Neural progenitor cell (in vitro differentiated cells): ENCODE results near the gene EVC2. TPM values are rescaled to one million over a fixed set of nuclear protein-coding genes. Genes with fewer than 3 reads are reported as not detected.

ENCODE experiments used
- DNase-seq: peaks from one replicate; pipeline ENCODE4 v3.0.0-alpha.2; 2016; ENCODE audit warnings: low spot score
- H2AFZ ChIP-seq: fragments of 200-600 bp; sonication (generic); replicated peaks from 2 replicates; pipeline ENCODE4 v1.6.1; 2016; ENCODE audit warnings: antibody characterized with exemption
- H3F3A ChIP-seq: fragments of 200-600 bp; sonication (generic); 2 replicates; pipeline ENCODE4 v1.6.1; 2016; ENCODE audit warnings: antibody characterized with exemption, low read depth
- H3K27ac ChIP-seq: fragments of 200-600 bp; sonication (generic); 2 replicates; pipeline ENCODE4 v1.5.1; 2016; ENCODE audit warnings: mild to moderate bottlenecking
- H3K27me3 ChIP-seq: fragments of 200-600 bp; sonication (generic); 2 replicates; pipeline ENCODE4 v1.6.1; 2016; ENCODE audit warnings: mild to moderate bottlenecking, moderate library complexity
- H3K36me3 ChIP-seq: fragments of 200-600 bp; sonication (generic); 2 replicates; pipeline ENCODE4 v1.5.1; 2016
- H3K4me1 ChIP-seq: fragments of 200-600 bp; sonication (generic); 2 replicates; pipeline ENCODE4 v1.6.1; 2016; ENCODE audit warnings: mixed run types
- H3K4me2 ChIP-seq: fragments of 200-600 bp; sonication (generic); 2 replicates; pipeline ENCODE4 v1.6.1; 2016
- H3K4me3 ChIP-seq: fragments of 200-600 bp; sonication (generic); 2 replicates; pipeline ENCODE4 v1.5.1; 2016
- H3K79me2 ChIP-seq: fragments of 200-600 bp; sonication (generic); 2 replicates; pipeline ENCODE4 v1.6.1; 2016; ENCODE audit warnings: low read depth
- H3K9ac ChIP-seq: fragments of 200-600 bp; sonication (generic); 2 replicates; pipeline ENCODE4 v1.6.1; 2016
- H3K9me3 ChIP-seq: fragments of 200-600 bp; sonication (generic); 2 replicates; pipeline ENCODE4 v1.5.1; 2016; ENCODE audit warnings: low read depth
- H4K20me1 ChIP-seq: fragments of 200-600 bp; sonication (generic); 2 replicates; pipeline ENCODE4 v1.6.1; 2016; ENCODE audit warnings: low read depth
- H3K27ac Mint-ChIP-seq: 3 replicates; pipeline ENCODE4 v1.8.0; 2021; ENCODE audit warnings: mixed read lengths
- H3K27me3 Mint-ChIP-seq: 2 replicates; pipeline ENCODE4 v1.8.0; 2022; ENCODE audit warnings: low read depth, mild to moderate bottlenecking, inconsistent platforms, moderate library complexity, mixed read lengths; ENCODE audit not compliant: insufficient read depth
- H3K36me3 Mint-ChIP-seq: 3 replicates; pipeline ENCODE4 v1.8.0; 2021; ENCODE audit warnings: mixed read lengths
- H3K4me1 Mint-ChIP-seq: 3 replicates; pipeline ENCODE4 v1.8.0; 2021; ENCODE audit warnings: mixed read lengths
- H3K4me3 Mint-ChIP-seq: 3 replicates; pipeline ENCODE4 v1.8.0; 2021; ENCODE audit warnings: mild to moderate bottlenecking, moderate library complexity, mixed read lengths
- H3K9me3 Mint-ChIP-seq: 3 replicates; pipeline ENCODE4 v1.8.0; 2020; ENCODE audit warnings: mixed read lengths
- EZH2 ChIP-seq: fragments of 200-600 bp; sonication (generic); IDR thresholded peaks from 2 replicates; pipeline ENCODE4 v1.6.1; 2017; ENCODE audit warnings: antibody characterized with exemption, mild to moderate bottlenecking, moderate library complexity
- EZH2phosphoT487 ChIP-seq: fragments of 200-600 bp; sonication (generic); IDR thresholded peaks from 2 replicates; pipeline ENCODE4 v1.6.1; 2017; ENCODE audit warnings: antibody characterized with exemption
- total RNA-seq: library from RNA; depleted of rRNA; stranded (reverse); fragments of >200 nt; gene quantifications from 2 replicates; pipeline ENCODE4 v1.2.3, GENCODE V29; 2015; ENCODE audit warnings: low replicate concordance
- TF ChIP-seq, protein P1 (sequence below): fragments of 200-600 bp; sonication (generic); IDR thresholded peaks from 2 replicates; pipeline ENCODE4 v1.5.1; 2017; ENCODE audit warnings: antibody characterized with exemption, mild to moderate bottlenecking

Gene EVC2
- total RNA-seq, 1 donor from 2014 or later = 6.1 TPM

DNA sequence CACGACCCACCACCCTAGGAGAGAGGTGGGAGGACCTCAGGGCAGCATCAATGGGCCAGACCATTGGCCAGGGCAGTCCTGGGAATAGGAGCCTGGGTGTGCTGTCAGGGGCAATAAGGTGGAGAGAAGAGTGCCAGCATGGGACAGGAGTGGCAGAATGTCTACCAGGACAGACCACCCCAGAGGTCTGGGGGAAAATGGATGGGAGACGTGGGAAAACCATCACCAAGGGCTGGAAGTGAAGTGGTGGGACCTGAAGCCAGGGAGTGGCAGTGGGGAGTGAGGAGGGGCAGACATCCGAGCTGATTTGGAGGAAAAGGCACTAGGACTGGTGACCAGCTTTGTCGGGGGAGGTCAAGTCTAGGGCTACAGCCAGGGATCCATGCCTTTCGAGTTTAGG is 993 bp downstream of the EVC2 start:
- Histone ChIP-seq H2AFZ (no peak overlapping the region), H3K27ac (no peak overlapping the region), H4K20me1 (no peaks in the 10 kb centered on the region), H3K9ac (no peak overlapping the region), H3K79me2 (no peaks in the 10 kb centered on the region), H3K4me3 (peak overlapping the region; percentile 63), H3F3A (peaks cover 29% of the 10 kb centered on the region), H3K9me3 (no peaks in the 10 kb centered on the region), H3K36me3 (no peaks in the 10 kb centered on the region), H3K4me2 (peak overlapping the region; percentile 90), H3K4me1 (peaks cover 19% of the 10 kb centered on the region), H3K27me3 (peaks cover 35% of the 10 kb centered on the region)
- peak overlapping the region; percentile 68 for H3K4me3 Mint-ChIP-seq
- H3K27ac Mint-ChIP-seq = no peak overlapping the region
- H3K9me3 Mint-ChIP-seq = peaks cover 14% of the 10 kb centered on the region
- peaks cover 26% of the 10 kb centered on the region for H3K4me1 Mint-ChIP-seq
- TF ChIP-seq, protein P1, sequence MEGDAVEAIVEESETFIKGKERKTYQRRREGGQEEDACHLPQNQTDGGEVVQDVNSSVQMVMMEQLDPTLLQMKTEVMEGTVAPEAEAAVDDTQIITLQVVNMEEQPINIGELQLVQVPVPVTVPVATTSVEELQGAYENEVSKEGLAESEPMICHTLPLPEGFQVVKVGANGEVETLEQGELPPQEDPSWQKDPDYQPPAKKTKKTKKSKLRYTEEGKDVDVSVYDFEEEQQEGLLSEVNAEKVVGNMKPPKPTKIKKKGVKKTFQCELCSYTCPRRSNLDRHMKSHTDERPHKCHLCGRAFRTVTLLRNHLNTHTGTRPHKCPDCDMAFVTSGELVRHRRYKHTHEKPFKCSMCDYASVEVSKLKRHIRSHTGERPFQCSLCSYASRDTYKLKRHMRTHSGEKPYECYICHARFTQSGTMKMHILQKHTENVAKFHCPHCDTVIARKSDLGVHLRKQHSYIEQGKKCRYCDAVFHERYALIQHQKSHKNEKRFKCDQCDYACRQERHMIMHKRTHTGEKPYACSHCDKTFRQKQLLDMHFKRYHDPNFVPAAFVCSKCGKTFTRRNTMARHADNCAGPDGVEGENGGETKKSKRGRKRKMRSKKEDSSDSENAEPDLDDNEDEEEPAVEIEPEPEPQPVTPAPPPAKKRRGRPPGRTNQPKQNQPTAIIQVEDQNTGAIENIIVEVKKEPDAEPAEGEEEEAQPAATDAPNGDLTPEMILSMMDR = no peak
- TF ChIP-seq EZH2phosphoT487 = no peak
- TF ChIP-seq EZH2 = no peak
- no peak for DNase-seq
- H3K36me3 Mint-ChIP-seq = peaks cover 4% of the 10 kb centered on the region
- peaks cover 15% of the 10 kb centered on the region for H3K27me3 Mint-ChIP-seq

DNA sequence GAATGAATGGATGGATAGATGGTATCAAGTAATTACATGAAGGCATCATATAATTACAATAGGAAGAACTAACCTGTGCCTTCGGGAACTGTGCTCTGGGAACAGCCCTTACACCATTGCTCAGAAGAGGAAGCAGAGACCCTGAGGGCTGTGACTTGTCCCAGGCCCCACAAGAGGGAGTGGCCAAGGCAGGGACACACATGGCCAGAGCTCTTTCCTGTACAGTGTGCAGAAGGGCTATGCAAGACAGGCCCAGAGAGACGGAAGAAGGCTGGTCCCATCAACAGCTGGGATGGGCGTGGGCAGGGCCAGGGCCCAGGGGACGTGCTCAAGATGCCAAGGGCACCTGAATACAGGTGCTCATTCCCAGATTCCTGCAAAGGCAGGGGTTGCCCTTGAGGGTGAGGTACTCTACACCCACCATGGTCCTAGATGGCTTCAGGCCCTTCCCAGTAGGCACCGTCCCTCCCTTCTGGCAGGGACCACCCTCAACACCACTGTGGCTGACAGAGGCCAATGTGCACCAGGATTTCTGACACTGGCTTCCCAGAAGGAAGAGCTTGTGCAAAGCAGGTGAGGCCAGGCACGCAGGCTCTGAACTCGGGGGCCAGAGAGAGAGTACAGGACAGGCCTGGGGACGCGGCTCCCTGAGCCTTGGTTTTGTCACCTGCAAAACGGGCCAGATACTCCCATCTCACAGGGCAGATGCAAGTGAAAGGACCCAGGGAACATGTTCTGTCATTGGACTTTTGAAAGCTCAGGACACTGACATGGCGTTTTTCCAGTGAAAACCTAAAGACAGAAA is 1.7 kb downstream of the EVC2 start:
- H3K4me2 ChIP-seq = no peak overlapping the region
- H3K27me3 ChIP-seq = peaks cover 28% of the 10 kb centered on the region

DNA sequence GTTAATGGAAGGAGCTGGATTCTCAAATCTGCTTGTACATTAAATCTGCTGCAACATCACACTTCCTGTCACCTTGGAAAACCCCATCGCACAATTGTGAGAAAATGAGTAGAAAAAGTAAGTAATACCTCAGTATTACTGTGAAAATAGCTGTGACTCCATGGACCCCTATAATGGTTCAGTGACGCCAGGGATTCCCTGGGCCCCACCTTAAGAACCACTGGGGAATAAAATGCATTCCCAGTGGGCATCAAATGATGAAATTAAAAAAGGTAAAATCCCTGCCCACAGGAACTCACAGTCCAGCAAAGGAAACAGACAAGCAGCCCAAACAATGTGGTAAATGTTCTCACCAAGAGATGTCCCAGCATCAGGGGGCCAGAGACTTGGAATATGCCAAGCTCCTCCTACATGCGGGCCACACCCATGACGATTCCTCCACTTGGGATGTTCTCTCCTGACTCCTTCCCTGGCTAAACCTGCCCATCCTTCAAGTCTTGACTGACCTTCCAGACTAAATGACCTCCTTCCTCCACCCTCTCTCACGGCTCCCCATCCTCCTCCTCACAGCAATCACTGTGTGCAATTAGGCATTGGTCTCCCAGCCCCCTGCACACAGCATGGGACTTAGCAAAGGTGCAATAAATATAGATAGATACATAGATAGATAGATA is 2.6 kb downstream of the EVC2 start:
- Histone ChIP-seq H3K36me3 (no peaks in the 10 kb centered on the region), H2AFZ (no peak overlapping the region), H3K79me2 (no peaks in the 10 kb centered on the region), H3K4me1 (peaks cover 16% of the 10 kb centered on the region), H3K27me3 (peaks cover 27% of the 10 kb centered on the region), H3F3A (peaks cover 26% of the 10 kb centered on the region), H3K9me3 (no peaks in the 10 kb centered on the region), H3K9ac (no peak overlapping the region), H3K27ac (no peak overlapping the region), H3K4me2 (no peak overlapping the region), H3K4me3 (no peak overlapping the region), H4K20me1 (no peaks in the 10 kb centered on the region)
- DNase-seq = no peak
- Mint-ChIP-seq H3K36me3 (peaks cover 4% of the 10 kb centered on the region), H3K4me1 (peaks cover 17% of the 10 kb centered on the region), H3K27me3 (peaks cover 15% of the 10 kb centered on the region), H3K4me3 (no peak overlapping the region), H3K27ac (no peak overlapping the region), H3K9me3 (peaks cover 14% of the 10 kb centered on the region)
- TF ChIP-seq EZH2phosphoT487 (no peak), EZH2 (no peak)
- TF ChIP-seq, protein P1 = no peak

More for the DNA sequence above, 1.7 kb downstream of the EVC2 start:
- no peak for TF ChIP-seq EZH2
- TF ChIP-seq, protein P1 = no peak
- TF ChIP-seq EZH2phosphoT487 = no peak
- Histone ChIP-seq H3K4me3 (no peak overlapping the region), H3K27ac (no peak overlapping the region), H2AFZ (no peak overlapping the region), H3K79me2 (no peaks in the 10 kb centered on the region), H4K20me1 (no peaks in the 10 kb centered on the region), H3K9me3 (no peaks in the 10 kb centered on the region), H3K36me3 (no peaks in the 10 kb centered on the region), H3K9ac (no peak overlapping the region), H3F3A (peaks cover 29% of the 10 kb centered on the region), H3K4me1 (peaks cover 18% of the 10 kb centered on the region)
- no peak overlapping the region for H3K27ac Mint-ChIP-seq
- peaks cover 15% of the 10 kb centered on the region for H3K27me3 Mint-ChIP-seq
- no peak for DNase-seq
- H3K36me3 Mint-ChIP-seq = peaks cover 4% of the 10 kb centered on the region
- H3K4me1 Mint-ChIP-seq = peaks cover 20% of the 10 kb centered on the region
- no peak overlapping the region for H3K4me3 Mint-ChIP-seq
- peaks cover 14% of the 10 kb centered on the region for H3K9me3 Mint-ChIP-seq
